Measurements from ENCODE around the gene CLEC11A. TPM values are rescaled to one million over a fixed set of nuclear protein-coding genes. Genes with fewer than 3 reads are reported as not detected.

Gene CLEC11A
- total and polyA plus RNA-seq, 10 of the 15 experiments (the other 5 are each of a cell fraction or from before 2014, with no cell fraction given): not detected

DNA sequence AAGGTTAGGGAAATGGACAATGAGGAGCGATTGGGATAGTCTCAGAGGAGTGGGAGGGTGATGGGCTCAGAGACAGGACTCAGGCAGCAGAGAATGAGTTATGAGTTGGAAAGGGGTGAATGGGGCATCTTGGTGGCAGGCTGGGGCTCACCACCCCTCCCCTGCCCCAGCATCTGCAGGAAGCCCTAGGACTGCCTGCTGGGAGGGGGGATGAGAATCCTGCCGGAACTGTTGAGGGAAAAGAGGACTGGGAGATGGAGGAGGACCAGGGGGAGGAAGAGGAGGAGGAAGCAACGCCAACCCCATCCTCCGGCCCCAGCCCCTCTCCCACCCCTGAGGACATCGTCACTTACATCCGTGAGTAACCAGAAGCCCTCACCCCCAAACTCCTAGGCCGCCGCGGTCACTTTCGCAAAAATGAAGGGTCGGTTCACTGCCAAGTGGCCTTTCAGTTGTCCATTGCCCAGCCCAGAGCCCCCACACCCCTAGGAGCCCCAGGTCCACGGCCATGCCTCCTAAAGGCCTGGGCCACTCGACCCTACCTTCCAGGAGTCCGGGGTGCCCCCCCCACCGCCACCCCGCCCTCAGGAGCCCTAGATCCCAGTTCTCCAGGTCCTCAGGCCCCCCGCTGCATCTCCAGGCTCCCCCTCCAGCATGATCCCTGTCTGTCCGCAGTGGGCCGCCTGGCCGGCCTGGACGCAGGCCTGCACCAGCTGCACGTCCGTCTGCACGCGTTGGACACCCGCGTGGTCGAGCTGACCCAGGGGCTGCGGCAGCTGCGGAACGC, 764 bp downstream of the CLEC11A start:
- ATAC-seq (no peak), FAIRE-seq (no peak), DNase-seq (ENCODE audit: low read depth, low spot score) (no peak)
- no TSS peak for BruUV-seq (replicated peaks)
- ChIA-PET POLR2A (no interaction called here), CTCF (interaction anchor here (1.6 kb wide), 1 partner anchor 198 kb away, joined by 5 read pairs; no protein-coding TSS in a partner anchor), RAD21 (ENCODE audit: unreplicated experiment) (no interaction called here), SMC1A (ENCODE audit: uncharacterized antibody, unreplicated experiment) (interaction anchor here (1.2 kb wide), 1 partner anchor 198 kb away, joined by 3 read pairs; no protein-coding TSS in a partner anchor)
- intact Hi-C loops (cut with micrococcal nuclease; ENCODE audit: unreplicated experiment): no loop called here
- Histone ChIP-seq H3K9me3 (replicated peaks; ENCODE audit: control insufficient read depth, insufficient read depth, low read length) (peaks cover 1% of the 10 kb centered on the region; the same call in 2 of the 3 replicates), H3K36me3 (ENCODE audit: control insufficient read depth in 2 of 2, insufficient read depth in 2 of 2, low read length in 1 of 2) (no peaks in the 10 kb centered on the region), H3K27me3 (replicated peaks in 1 of 2; ENCODE audit: control insufficient read depth in 2 of 2, insufficient read depth in 2 of 2, low read length in 1 of 2) (peaks cover 5% of the 10 kb centered on the region in 2 experiments; a peak in 3 of 4 replicates), H3K4me1 (ENCODE audit: control insufficient read depth, insufficient read depth, low read length) (no peaks in the 10 kb centered on the region), H2AFZ (ENCODE audit: control insufficient read depth, low read depth, low read length) (no peak overlapping the region), H3K27ac (ENCODE audit: control insufficient read depth, insufficient read depth) (no peak overlapping the region), H3K4me2 (ENCODE audit: control insufficient read depth, insufficient read depth) (no peak overlapping the region), H3K9ac (ENCODE audit: control insufficient read depth, insufficient read depth, low read length) (no peak overlapping the region), H3K4me3 (no peak overlapping the region), H3K79me2 (ENCODE audit: control insufficient read depth, insufficient read depth, low read length) (no peaks in the 10 kb centered on the region), H4K20me1 (ENCODE audit: control insufficient read depth, insufficient read depth) (no peaks in the 10 kb centered on the region)
- WGBS (ENCODE audit: insufficient coverage, insufficient replicate concordance, low lambda C conversion rate, missing lambda C conversion rate): 10% methylated on average over 29 of the region's 31 CpGs
- in situ Hi-C loops (cut with MboI): no loop called here
- TF ChIP-seq IKZF2 (IDR thresholded peaks at IDR 0.05) (no peak), TCF3 (IDR thresholded peaks at IDR 0.05; ENCODE audit: borderline replicate concordance, insufficient read depth, low read depth, low read length) (no peak), NR2C1 (IDR thresholded peaks at IDR 0.05) (no peak), MEF2B (IDR thresholded peaks at IDR 0.05; ENCODE audit: partially characterized antibody, poor library complexity, severe bottlenecking) (no peak), ZZZ3 (IDR thresholded peaks at IDR 0.05; ENCODE audit: control insufficient read depth, insufficient read length, low read depth) (no peak), POLR2A (IDR thresholded peaks at IDR 0.05; ENCODE audit: low read depth, low read length) (no peak), NFXL1 (IDR thresholded peaks at IDR 0.05; ENCODE audit: borderline replicate concordance) (no peak), EED (IDR thresholded peaks at IDR 0.05; ENCODE audit: low read depth) (no peak), SREBF2 (IDR thresholded peaks at IDR 0.05; ENCODE audit: low read length) (no peak), BCL11A (IDR thresholded peaks at IDR 0.05; ENCODE audit: low read depth, low read length) (no peak), RBBP5 (conservative IDR thresholded peaks at IDR 0.05) (no peak), ZSCAN29 (IDR thresholded peaks at IDR 0.05) (no peak)
- TF ChIP-seq, protein P1, sequence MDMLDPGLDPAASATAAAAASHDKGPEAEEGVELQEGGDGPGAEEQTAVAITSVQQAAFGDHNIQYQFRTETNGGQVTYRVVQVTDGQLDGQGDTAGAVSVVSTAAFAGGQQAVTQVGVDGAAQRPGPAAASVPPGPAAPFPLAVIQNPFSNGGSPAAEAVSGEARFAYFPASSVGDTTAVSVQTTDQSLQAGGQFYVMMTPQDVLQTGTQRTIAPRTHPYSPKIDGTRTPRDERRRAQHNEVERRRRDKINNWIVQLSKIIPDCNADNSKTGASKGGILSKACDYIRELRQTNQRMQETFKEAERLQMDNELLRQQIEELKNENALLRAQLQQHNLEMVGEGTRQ (IDR thresholded peaks at IDR 0.05; ENCODE audit: borderline replicate concordance, low read depth, low read length): no peak
- TF ChIP-seq, protein P2, sequence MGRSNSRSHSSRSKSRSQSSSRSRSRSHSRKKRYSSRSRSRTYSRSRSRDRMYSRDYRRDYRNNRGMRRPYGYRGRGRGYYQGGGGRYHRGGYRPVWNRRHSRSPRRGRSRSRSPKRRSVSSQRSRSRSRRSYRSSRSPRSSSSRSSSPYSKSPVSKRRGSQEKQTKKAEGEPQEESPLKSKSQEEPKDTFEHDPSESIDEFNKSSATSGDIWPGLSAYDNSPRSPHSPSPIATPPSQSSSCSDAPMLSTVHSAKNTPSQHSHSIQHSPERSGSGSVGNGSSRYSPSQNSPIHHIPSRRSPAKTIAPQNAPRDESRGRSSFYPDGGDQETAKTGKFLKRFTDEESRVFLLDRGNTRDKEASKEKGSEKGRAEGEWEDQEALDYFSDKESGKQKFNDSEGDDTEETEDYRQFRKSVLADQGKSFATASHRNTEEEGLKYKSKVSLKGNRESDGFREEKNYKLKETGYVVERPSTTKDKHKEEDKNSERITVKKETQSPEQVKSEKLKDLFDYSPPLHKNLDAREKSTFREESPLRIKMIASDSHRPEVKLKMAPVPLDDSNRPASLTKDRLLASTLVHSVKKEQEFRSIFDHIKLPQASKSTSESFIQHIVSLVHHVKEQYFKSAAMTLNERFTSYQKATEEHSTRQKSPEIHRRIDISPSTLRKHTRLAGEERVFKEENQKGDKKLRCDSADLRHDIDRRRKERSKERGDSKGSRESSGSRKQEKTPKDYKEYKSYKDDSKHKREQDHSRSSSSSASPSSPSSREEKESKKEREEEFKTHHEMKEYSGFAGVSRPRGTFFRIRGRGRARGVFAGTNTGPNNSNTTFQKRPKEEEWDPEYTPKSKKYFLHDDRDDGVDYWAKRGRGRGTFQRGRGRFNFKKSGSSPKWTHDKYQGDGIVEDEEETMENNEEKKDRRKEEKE (IDR thresholded peaks at IDR 0.05): no peak
